Activated CD4-positive, CD25-positive, alpha-beta regulatory T cell (primary cell): ENCODE measurements around the gene HDDC3.

Experiments used
- DNase-seq, 4 experiments: peaks; one replicate each; lab custom pipeline; 2025; lab: John Stamatoyannopoulos, UW

Gene HDDC3

GRCh38 chr15:90931828-90932659 lies at the start of gene HDDC3:
Gene HDDC3 (minus strand): TSS chr15:90932549. CDS start chr15:90932540, 9 bp downstream.
- DNase-seq = peak; percentile 82 to 89 (median 86)

GRCh38 chr15:90982135-90982534 lies 49.8 kb upstream of the HDDC3 start:
- DNase-seq = no peak

- DNase-seq = no peak
Measured at GRCh38 chr15:90981681-90982080, 49.3 kb upstream of the HDDC3 start.

GRCh38 chr15:90979582-90979981 lies 47.2 kb upstream of the HDDC3 start:
- no peak for DNase-seq

- DNase-seq = no peak
Measured at GRCh38 chr15:90974216-90974615, 41.9 kb upstream of the HDDC3 start.

- no peak for DNase-seq
Measured at GRCh38 chr15:90972133-90972532, 39.8 kb upstream of the HDDC3 start.

- no peak for DNase-seq
Measured at GRCh38 chr15:90970274-90970673, 37.9 kb upstream of the HDDC3 start.

- no peak for DNase-seq
Measured at GRCh38 chr15:90968434-90968833, 36.1 kb upstream of the HDDC3 start.

- DNase-seq = no peak
Measured at GRCh38 chr15:90967206-90967605, 34.9 kb upstream of the HDDC3 start.

GRCh38 chr15:90966262-90966661 lies 33.9 kb upstream of the HDDC3 start:
- no peak for DNase-seq

GRCh38 chr15:90962021-90962420 lies 29.7 kb upstream of the HDDC3 start:
- no peak for DNase-seq

- DNase-seq = no peak
Measured at GRCh38 chr15:90960298-90961091, 28.1 kb upstream of the HDDC3 start.

GRCh38 chr15:90959894-90960293 lies 27.5 kb upstream of the HDDC3 start:
- no peak for DNase-seq

- DNase-seq = no peak
Measured at GRCh38 chr15:90959028-90959595, 26.8 kb upstream of the HDDC3 start.

- no peak for DNase-seq
Measured at GRCh38 chr15:90957791-90958190, 25.4 kb upstream of the HDDC3 start.

GRCh38 chr15:90957031-90957790 lies 24.9 kb upstream of the HDDC3 start:
- no peak for DNase-seq

GRCh38 chr15:90956274-90957030 lies 24.1 kb upstream of the HDDC3 start:
- DNase-seq = peak; percentile 25 to 43 (median 36)

GRCh38 chr15:90955624-90956273 lies 23.4 kb upstream of the HDDC3 start:
- no peak for DNase-seq

- peak; percentile 72 to 76 (median 74) for DNase-seq
Measured at GRCh38 chr15:90954712-90955623, 22.6 kb upstream of the HDDC3 start, which contains the start of gene RCCD1. Gene RCCD1 (plus strand): TSS chr15:90954884. CDS start chr15:90956735, 1,851 bp downstream.
